T-helper 17 cell (primary cell): Measurements from ENCODE around the gene RFX2. TPM values are rescaled to one million over a fixed set of nuclear protein-coding genes. Genes with fewer than 3 reads are reported as not detected.
A peak's percentile ranks its signal among the peaks of the same experiment; 100 is the strongest.
"Not testable (repeated sequence)": the region's sequence is repeated elsewhere in the genome, so short reads cannot be mapped to it uniquely, and the experiment has no call there.

Experiments
- ATAC-seq: fragments of 150-1000 bp; cut with Tn5 transposase; 2 replicates; pipeline ENCODE4 v1.10.0; 2021; ENCODE audit warnings: mild to moderate bottlenecking, moderate library complexity
- DNase-seq, 3 donors: peaks; one replicate each; pipeline versions ENCODE4 v3.0.0 to v3.0.0-alpha.2; 2020 to 2021
- H3K9me3 ChIP-seq: one replicate; pipeline ENCODE4 v1.7.0; 2013; ENCODE audit warnings: low read length, mild to moderate bottlenecking; ENCODE audit not compliant: control insufficient read depth, poor library complexity, severe bottlenecking
- H3K27ac Mint-ChIP-seq: one replicate; pipeline ENCODE4 v1.8.0; 2022; ENCODE audit warnings: mild to moderate bottlenecking, moderate library complexity, mixed read lengths
- H3K27me3 Mint-ChIP-seq: one replicate; pipeline ENCODE4 v1.8.0; 2022; ENCODE audit warnings: mixed read lengths
- H3K36me3 Mint-ChIP-seq: one replicate; pipeline ENCODE4 v1.8.0; 2022; ENCODE audit warnings: low read depth, mixed read lengths
- H3K4me1 Mint-ChIP-seq: one replicate; pipeline ENCODE4 v1.8.0; 2022; ENCODE audit warnings: mild to moderate bottlenecking, mixed read lengths
- H3K4me3 Mint-ChIP-seq: one replicate; pipeline ENCODE4 v1.8.0; 2022; ENCODE audit warnings: mild to moderate bottlenecking, moderate library complexity, mixed read lengths
- total RNA-seq, 4 donors: library from RNA in 2 of 4; stranded (reverse) in 2 of 4; gene quantifications; one replicate each; pipeline ENCODE4 v1.2.3 and lab custom pipeline; 2022 to 2026

RFX2 gene
- total RNA-seq, 2 donors from 2014 or later, result 9.0 to 23.3 TPM

GRCh38 chr19:6026390-6027227 is 83.7 kb downstream of the RFX2 start:
- DNase-seq, result no peak
- H3K36me3 Mint-ChIP-seq, result peaks cover 5% of the 10 kb centered on the region
- H3K4me1 Mint-ChIP-seq, result peaks cover 7% of the 10 kb centered on the region
- no peak overlapping the region for H3K4me3 Mint-ChIP-seq
- no peak for ATAC-seq
- peaks cover 5% of the 10 kb centered on the region for H3K27me3 Mint-ChIP-seq
- H3K9me3 ChIP-seq, result no peaks in the 10 kb centered on the region
- H3K27ac Mint-ChIP-seq, result no peak overlapping the region

GRCh38 chr19:6024756-6025155 is 85.5 kb downstream of the RFX2 start:
- H3K4me3 Mint-ChIP-seq, ATAC-seq, H3K36me3 Mint-ChIP-seq: not testable (repeated sequence)

GRCh38 chr19:6023936-6024335 is 86.4 kb downstream of the RFX2 start:
- no peak for DNase-seq
- H3K4me3 Mint-ChIP-seq, result no peak overlapping the region
- peaks cover 11% of the 10 kb centered on the region for H3K27me3 Mint-ChIP-seq
- no peak overlapping the region for H3K27ac Mint-ChIP-seq
- no peaks in the 10 kb centered on the region for H3K9me3 ChIP-seq
- peaks cover 6% of the 10 kb centered on the region for H3K4me1 Mint-ChIP-seq
- no peak for ATAC-seq
- peaks cover 7% of the 10 kb centered on the region for H3K36me3 Mint-ChIP-seq

More at GRCh38 chr19:6024756-6025155, 85.5 kb downstream of the RFX2 start:
- H3K9me3 ChIP-seq, DNase-seq, H3K4me1 Mint-ChIP-seq, H3K27ac Mint-ChIP-seq: not testable (repeated sequence)
- H3K27me3 Mint-ChIP-seq, result peaks cover 11% of the 10 kb centered on the region

- H3K9me3 ChIP-seq, result no peaks in the 10 kb centered on the region
- H3K4me3 Mint-ChIP-seq, result no peak overlapping the region
- peaks cover 7% of the 10 kb centered on the region for H3K36me3 Mint-ChIP-seq
- no peak overlapping the region for H3K27ac Mint-ChIP-seq
- H3K27me3 Mint-ChIP-seq, result peaks cover 11% of the 10 kb centered on the region
- no peak for ATAC-seq
- peaks cover 6% of the 10 kb centered on the region for H3K4me1 Mint-ChIP-seq
- no peak for DNase-seq
These were observed 87.1 kb downstream of the RFX2 start for GRCh38 chr19:6023085-6023682.

- peaks cover 6% of the 10 kb centered on the region for H3K4me1 Mint-ChIP-seq
- H3K27ac Mint-ChIP-seq, result no peak overlapping the region
- H3K27me3 Mint-ChIP-seq, result peaks cover 11% of the 10 kb centered on the region
- H3K36me3 Mint-ChIP-seq, result peaks cover 7% of the 10 kb centered on the region
- H3K4me3 Mint-ChIP-seq, result no peak overlapping the region
- peak; percentile 8 for ATAC-seq
- DNase-seq, result no peak
- H3K9me3 ChIP-seq, result no peaks in the 10 kb centered on the region
These were observed 87.7 kb downstream of the RFX2 start for GRCh38 chr19:6022570-6023064.

GRCh38 chr19:6021878-6022569 is 88.3 kb downstream of the RFX2 start:
- no peak overlapping the region for H3K4me3 Mint-ChIP-seq
- DNase-seq (peak; percentile 48 to 70 (median 49)), ATAC-seq (peak; percentile 93)
- peaks cover 7% of the 10 kb centered on the region for H3K36me3 Mint-ChIP-seq
- H3K9me3 ChIP-seq, result no peaks in the 10 kb centered on the region
- no peak overlapping the region for H3K27ac Mint-ChIP-seq
- H3K27me3 Mint-ChIP-seq, result peaks cover 11% of the 10 kb centered on the region
- peaks cover 6% of the 10 kb centered on the region for H3K4me1 Mint-ChIP-seq

GRCh38 chr19:6020972-6021805 is 89.1 kb downstream of the RFX2 start:
- Mint-ChIP-seq H3K27ac (no peak overlapping the region), H3K4me1 (peaks cover 6% of the 10 kb centered on the region)
- no peak for ATAC-seq

GRCh38 chr19:6020166-6020882 is 90.0 kb downstream of the RFX2 start:
- Mint-ChIP-seq H3K36me3 (peaks cover 3% of the 10 kb centered on the region), H3K27ac (no peak overlapping the region), H3K27me3 (peaks cover 11% of the 10 kb centered on the region), H3K4me1 (peaks cover 6% of the 10 kb centered on the region), H3K4me3 (no peak overlapping the region)
- no peak for ATAC-seq
- no peak for DNase-seq
- no peaks in the 10 kb centered on the region for H3K9me3 ChIP-seq

More at GRCh38 chr19:6020972-6021805, 89.1 kb downstream of the RFX2 start:
- Mint-ChIP-seq H3K27me3 (peaks cover 11% of the 10 kb centered on the region), H3K36me3 (peaks cover 3% of the 10 kb centered on the region), H3K4me3 (no peak overlapping the region)
- DNase-seq, result no peak
- H3K9me3 ChIP-seq, result no peaks in the 10 kb centered on the region

- no peak for DNase-seq
- Mint-ChIP-seq H3K4me3 (no peak overlapping the region), H3K27ac (peak overlapping the region; percentile 60)
These were observed 91.5 kb downstream of the RFX2 start for GRCh38 chr19:6018786-6019185.

GRCh38 chr19:6017576-6017975 is 92.7 kb downstream of the RFX2 start:
- DNase-seq (no peak), ATAC-seq (no peak)
- Mint-ChIP-seq H3K27me3 (peaks cover 7% of the 10 kb centered on the region), H3K4me1 (peaks cover 6% of the 10 kb centered on the region), H3K27ac (no peak overlapping the region), H3K4me3 (no peak overlapping the region), H3K36me3 (peaks cover 2% of the 10 kb centered on the region)
- H3K9me3 ChIP-seq, result no peaks in the 10 kb centered on the region

More at GRCh38 chr19:6018786-6019185, 91.5 kb downstream of the RFX2 start:
- H3K36me3 Mint-ChIP-seq, result peaks cover 2% of the 10 kb centered on the region
- H3K4me1 Mint-ChIP-seq, result peaks cover 6% of the 10 kb centered on the region
- H3K9me3 ChIP-seq, result no peaks in the 10 kb centered on the region
- no peak for ATAC-seq
- peaks cover 11% of the 10 kb centered on the region for H3K27me3 Mint-ChIP-seq

- peaks cover 2% of the 10 kb centered on the region for H3K36me3 Mint-ChIP-seq
These were observed 94.3 kb downstream of the RFX2 start for GRCh38 chr19:6015841-6016545.

More at GRCh38 chr19:6015841-6016545, 94.3 kb downstream of the RFX2 start:
- Mint-ChIP-seq H3K27ac (no peak overlapping the region), H3K4me3 (no peak overlapping the region), H3K4me1 (no peaks in the 10 kb centered on the region), H3K27me3 (peaks cover under 1% of the 10 kb centered on the region)
- DNase-seq (no peak), ATAC-seq (no peak)
- no peaks in the 10 kb centered on the region for H3K9me3 ChIP-seq
